OCI-LY7 (cell line): ENCODE measurements around the gene MSANTD2. TPM values are rescaled to one million over a fixed set of nuclear protein-coding genes. Genes with fewer than 3 reads are reported as not detected.
A peak's percentile ranks its signal among the peaks of the same experiment; 100 is the strongest.

Experiments
- BruUV-seq: library from RNA; stranded (reverse); fragments of 400-500 nt; replicated peaks from 2 replicates; lab custom pipeline; 2021; lab: Mats Ljungman, UMichigan
- CTCF ChIA-PET: fragments of 300-600 bp; sonication (Branson Sonifier 250); formaldehyde crosslinking; loops from one replicate; lab custom pipeline; 2022; ENCODE audit warnings: antibody characterized with exemption; ENCODE audit not compliant: unreplicated experiment; lab: Charles Lee
- POLR2A ChIA-PET: fragments of 300-600 bp; sonication (Branson Sonifier 250); formaldehyde crosslinking; loops from one replicate; lab custom pipeline; 2022; ENCODE audit warnings: antibody characterized with exemption; lab: Charles Lee
- DNase-seq: peaks from one replicate; pipeline ENCODE4 v3.0.0-alpha.2; 2015; ENCODE audit warnings: low spot score
- H2AFZ ChIP-seq: fragments of 200-600 bp; sonication (generic), shearing (Covaris generic); 2 replicates; pipeline ENCODE4 v1.6.1; 2014; ENCODE audit warnings: mild to moderate bottlenecking, antibody characterized with exemption, low read length, moderate library complexity
- H3K27ac ChIP-seq: fragments of 200-600 bp; sonication (generic); 2 replicates; pipeline ENCODE4 v1.5.1; 2014; ENCODE audit warnings: mixed run types, low read depth, mild to moderate bottlenecking, moderate library complexity, low read length, inconsistent platforms; ENCODE audit not compliant: poor library complexity, severe bottlenecking
- H3K36me3 ChIP-seq: fragments of 200-600 bp; sonication (generic); 2 replicates; pipeline ENCODE4 v1.6.1; 2014; ENCODE audit warnings: mild to moderate bottlenecking, antibody characterized with exemption, low read length, moderate library complexity, mixed read lengths; ENCODE audit not compliant: insufficient read depth
- H3K4me1 ChIP-seq: fragments of 200-600 bp; sonication (generic); 2 replicates; pipeline ENCODE4 v1.5.1; 2014; ENCODE audit warnings: mild to moderate bottlenecking, low read length; ENCODE audit not compliant: insufficient read depth, poor library complexity, severe bottlenecking
- H3K4me2 ChIP-seq: fragments of 200-600 bp; sonication (generic); 2 replicates; pipeline ENCODE4 v1.6.1; 2014; ENCODE audit warnings: mild to moderate bottlenecking, low read length
- H3K4me3 ChIP-seq: fragments of 200-600 bp; sonication (generic); 2 replicates; pipeline ENCODE4 v1.5.1; 2014; ENCODE audit warnings: mild to moderate bottlenecking, low read depth, low read length; ENCODE audit not compliant: poor library complexity, severe bottlenecking
- H3K79me2 ChIP-seq: fragments of 200-600 bp; sonication (generic); 2 replicates; pipeline ENCODE4 v1.6.1; 2016; ENCODE audit warnings: low read depth, mild to moderate bottlenecking, low read length, moderate library complexity, mixed read lengths; ENCODE audit not compliant: insufficient read depth
- H3K9me2 ChIP-seq: fragments of 200-600 bp; sonication (generic); 2 replicates; pipeline ENCODE4 v1.6.1; 2016; ENCODE audit warnings: mild to moderate bottlenecking, low read length, mixed read lengths; ENCODE audit not compliant: insufficient read depth
- H3K9me3 ChIP-seq: fragments of 200-600 bp; sonication (generic); 2 replicates; pipeline ENCODE4 v1.6.1; 2014; ENCODE audit warnings: mild to moderate bottlenecking, mixed run types, low read length, mixed read lengths
- H4K20me1 ChIP-seq: fragments of 200-600 bp; sonication (generic); 2 replicates; pipeline ENCODE4 v1.6.1; 2014; ENCODE audit warnings: mild to moderate bottlenecking, antibody characterized with exemption, low read length, moderate library complexity, mixed read lengths; ENCODE audit not compliant: insufficient read depth
- CTCF ChIP-seq: fragments of 200-600 bp; sonication (generic); conservative IDR thresholded peaks from 2 replicates; pipeline ENCODE4 v1.5.1; 2014; ENCODE audit warnings: mild to moderate bottlenecking, antibody characterized with exemption, low read length, moderate library complexity, mixed read lengths
- EZH2phosphoT487 ChIP-seq: fragments of 200-600 bp; sonication (generic); IDR thresholded peaks from 2 replicates; pipeline ENCODE4 v1.6.1; 2018; ENCODE audit warnings: low read depth, borderline replicate concordance, mild to moderate bottlenecking, mixed run types, antibody characterized with exemption, low read length, moderate library complexity, mixed read lengths
- intact Hi-C: fragments of 100-400 bp; cut with micrococcal nuclease; formaldehyde crosslinking; loops from one replicate; pipeline ENCODE4 v1.10.0; 2022; ENCODE audit not compliant: unreplicated experiment
- total RNA-seq, 2 experiments: library from RNA; depleted of rRNA in 1 of 2; stranded (reverse); fragments of >200 nt in 1 of 2; shearing (Covaris generic) in 1 of 2; gene quantifications; 2 replicates each; pipeline ENCODE4 v1.2.3, GENCODE V29; 2014 to 2022

The MSANTD2 gene
- total RNA-seq, 2 experiments from 2014 or later: 22.1 to 23.4 TPM

DNA sequence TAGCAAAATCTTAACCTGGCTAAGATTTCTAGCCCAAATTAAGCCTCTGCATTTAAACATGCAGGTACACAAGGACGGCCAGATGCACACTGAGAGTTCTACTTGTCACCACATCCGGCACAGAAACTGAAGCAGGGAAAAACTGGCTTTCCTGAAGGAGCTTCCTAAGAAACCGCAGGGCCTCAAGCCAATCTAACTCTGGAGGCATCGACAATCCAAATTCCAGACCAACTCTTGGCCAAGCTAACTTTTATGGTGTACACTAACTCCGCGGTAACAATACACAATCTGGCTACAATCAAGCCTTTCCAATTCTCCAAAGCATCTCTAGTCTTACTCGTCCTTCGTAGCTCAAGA, 1.2 kb downstream of the MSANTD2 start:
- Histone ChIP-seq H3K27ac (peak overlapping the region; percentile 83), H3K36me3 (no peaks in the 10 kb centered on the region), H3K4me3 (peak overlapping the region; percentile 94), H3K9me2 (no peaks in the 10 kb centered on the region), H3K79me2 (peaks cover 50% of the 10 kb centered on the region; the same call in 1 of the 2 replicates), H2AFZ (peak overlapping the region; percentile 96; the same call in 1 of the 2 replicates), H3K4me2 (peak overlapping the region; percentile 89), H3K9me3 (no peaks in the 10 kb centered on the region), H3K4me1 (peaks cover 37% of the 10 kb centered on the region), H4K20me1 (peaks cover 6% of the 10 kb centered on the region)
- ChIA-PET CTCF (interaction anchor here (0.6 to 1.1 kb wide), 2 partner anchors 37 to 83 kb away, joined by 3 to 5 read pairs; partner anchors contain the start of gene ESAM), POLR2A (interaction anchor here (1.0 to 2.7 kb wide), 15 partner anchors 10 to 154 kb away, joined by 3 to 15 read pairs (median 5); partner anchors contain the start of gene CCDC15)
- TF ChIP-seq EZH2phosphoT487 (no peak), CTCF (no peak)
- peak; percentile 35 for DNase-seq
- intact Hi-C loops: loop anchor here (1.0 to 5.0 kb wide), 3 partner anchors 36 to 313 kb away; partner anchors contain the start of gene TMEM218
- no TSS peak for BruUV-seq

- intact Hi-C loops: loop anchor here (5.0 kb wide), 1 partner anchor 316 kb away; the partner anchor contains the start of gene TMEM218
- no peaks in the 10 kb centered on the region for H3K9me2 ChIP-seq
- no peak for DNase-seq
- peaks cover 41% of the 10 kb centered on the region for H3K4me1 ChIP-seq
- no peak overlapping the region for H3K27ac ChIP-seq
- no peaks in the 10 kb centered on the region for H3K36me3 ChIP-seq
- TF ChIP-seq EZH2phosphoT487 (no peak), CTCF (no peak)
- POLR2A ChIA-PET: interaction anchor here (0.5 kb wide), 1 partner anchor 1453 kb away, joined by 4 read pairs; no protein-coding TSS in a partner anchor
- H3K4me3 ChIP-seq: no peak overlapping the region
- CTCF ChIA-PET: no interaction called here
- no peaks in the 10 kb centered on the region for H3K9me3 ChIP-seq
- H4K20me1 ChIP-seq: peaks cover 21% of the 10 kb centered on the region
- H2AFZ ChIP-seq: no peak overlapping the region
- H3K79me2 ChIP-seq: peaks cover 74% of the 10 kb centered on the region; the same call in 1 of the 2 replicates
- no TSS peak for BruUV-seq
- no peak overlapping the region for H3K4me2 ChIP-seq
Observed at GRCh38 chr11:124796312-124796711, 3.9 kb downstream of the MSANTD2 start.
